Activated naive CD8-positive, alpha-beta T cell treated with anti-CD3 and anti-CD28 coated beads, Interleukin-2, amount 10 ng/mL, durations not matched to agents 7 days and 5 days (primary cell): ENCODE results near the gene HSPB7. TPM values are rescaled to one million over a fixed set of nuclear protein-coding genes. Genes with fewer than 3 reads are reported as not detected.
"Not testable (repeated sequence)": the region's sequence is repeated elsewhere in the genome, so short reads cannot be mapped to it uniquely, and the experiment has no call there.

ENCODE experiments used
- ATAC-seq: fragments of 150-1000 bp; cut with Tn5 transposase; one replicate; pipeline ENCODE4 v1.10.0; 2021; ENCODE audit warnings: low read depth, moderate library complexity
- POLR2A ChIA-PET: fragments of 350-600 bp; sonication (Branson Sonifier 250); formaldehyde crosslinking; loops from one replicate; lab custom pipeline; 2021; ENCODE audit warnings: antibody characterized with exemption; lab: Charles Lee
- DNase-seq: peaks from one replicate; pipeline ENCODE4 v3.0.0; 2021
- H3K27ac Mint-ChIP-seq: one replicate; pipeline ENCODE4 v1.8.0; 2022; ENCODE audit warnings: mild to moderate bottlenecking, mixed read lengths
- H3K27me3 Mint-ChIP-seq: one replicate; pipeline ENCODE4 v1.8.0; 2022; ENCODE audit warnings: mild to moderate bottlenecking, moderate library complexity, mixed read lengths
- H3K36me3 Mint-ChIP-seq: one replicate; pipeline ENCODE4 v1.8.0; 2021; ENCODE audit warnings: mild to moderate bottlenecking, mixed read lengths
- H3K4me1 Mint-ChIP-seq: one replicate; pipeline ENCODE4 v1.8.0; 2021; ENCODE audit warnings: mixed read lengths
- H3K4me3 Mint-ChIP-seq: one replicate; pipeline ENCODE4 v1.8.0; 2022; ENCODE audit warnings: mild to moderate bottlenecking, moderate library complexity, mixed read lengths
- H3K9me3 Mint-ChIP-seq: one replicate; pipeline ENCODE4 v1.8.0; 2021; ENCODE audit warnings: mixed read lengths
- total RNA-seq, 2 experiments: library from RNA; stranded (reverse); gene quantifications; one replicate each; pipeline ENCODE4 v1.2.3, GENCODE V29; 2021

The HSPB7 gene
- not detected for total RNA-seq

GRCh38 chr1:16017461-16018303 is at the start of gene HSPB7:
TSS of gene HSPB7 (minus strand) at chr1:16018043. CDS start at chr1:16017963, 80 bp downstream.
- H3K27me3 Mint-ChIP-seq = peaks cover 7% of the 10 kb centered on the region

GRCh38 chr1:16067127-16067768 is 49.4 kb upstream of the HSPB7 start:
- ATAC-seq (no peak), DNase-seq (no peak)
- H3K27ac Mint-ChIP-seq = peak overlapping the region; percentile 66
- H3K4me3 Mint-ChIP-seq = no peak overlapping the region
- POLR2A ChIA-PET = interaction anchor here (0.7 to 1.2 kb wide), 2 partner anchors 12 to 321 kb away, joined by 3 to 5 read pairs; no protein-coding TSS in a partner anchor
- H3K36me3 Mint-ChIP-seq = peaks cover 1% of the 10 kb centered on the region
- H3K4me1 Mint-ChIP-seq = peaks cover 59% of the 10 kb centered on the region
- H3K27me3 Mint-ChIP-seq = peaks cover 10% of the 10 kb centered on the region
- no peaks in the 10 kb centered on the region for H3K9me3 Mint-ChIP-seq

More at GRCh38 chr1:16017461-16018303, at the start of gene HSPB7:
- Mint-ChIP-seq H3K9me3 (no peaks in the 10 kb centered on the region), H3K36me3 (no peaks in the 10 kb centered on the region), H3K4me3 (no peak within 1 kb of the TSS), H3K27ac (no peak within 1 kb of the TSS), H3K4me1 (no peaks in the 10 kb centered on the region)
- POLR2A ChIA-PET = no interaction called here
- DNase-seq (no peak), ATAC-seq (no peak)

- peaks cover 5% of the 10 kb centered on the region for H3K27me3 Mint-ChIP-seq
- no peaks in the 10 kb centered on the region for H3K9me3 Mint-ChIP-seq
- no peak overlapping the region for H3K4me3 Mint-ChIP-seq
- DNase-seq (no peak), ATAC-seq (no peak)
- H3K27ac Mint-ChIP-seq = no peak overlapping the region
- peaks cover 52% of the 10 kb centered on the region for H3K4me1 Mint-ChIP-seq
- POLR2A ChIA-PET = interaction anchor here (0.8 kb wide), 1 partner anchor 91 kb away, joined by 3 read pairs; the partner anchor contains the start of gene ZBTB17
- H3K36me3 Mint-ChIP-seq = peaks cover 1% of the 10 kb centered on the region
Observed at GRCh38 chr1:16066245-16066644, 48.4 kb upstream of the HSPB7 start.

GRCh38 chr1:16065269-16065576 is 47.4 kb upstream of the HSPB7 start:
- ATAC-seq = no peak
- POLR2A ChIA-PET = no interaction called here
- Mint-ChIP-seq H3K4me3 (peak overlapping the region; percentile 67), H3K27me3 (peaks cover 9% of the 10 kb centered on the region), H3K27ac (peak overlapping the region; percentile 71), H3K9me3 (no peaks in the 10 kb centered on the region), H3K36me3 (peaks cover 1% of the 10 kb centered on the region), H3K4me1 (peaks cover 48% of the 10 kb centered on the region)
- no peak for DNase-seq

GRCh38 chr1:16064536-16065268 is 46.9 kb upstream of the HSPB7 start:
- H3K27me3 Mint-ChIP-seq = peaks cover 6% of the 10 kb centered on the region
- H3K4me3 Mint-ChIP-seq = peak overlapping the region; percentile 67
- POLR2A ChIA-PET = no interaction called here
- DNase-seq (no peak), ATAC-seq (peak; percentile 41)
- peaks cover 1% of the 10 kb centered on the region for H3K36me3 Mint-ChIP-seq
- peak overlapping the region; percentile 71 for H3K27ac Mint-ChIP-seq
- H3K9me3 Mint-ChIP-seq = no peaks in the 10 kb centered on the region
- peaks cover 43% of the 10 kb centered on the region for H3K4me1 Mint-ChIP-seq

- peak overlapping the region; percentile 67 for H3K4me3 Mint-ChIP-seq
- H3K9me3 Mint-ChIP-seq = no peaks in the 10 kb centered on the region
- peaks cover 42% of the 10 kb centered on the region for H3K4me1 Mint-ChIP-seq
- H3K27ac Mint-ChIP-seq = peak overlapping the region; percentile 71
- ATAC-seq (peak; percentile 38), DNase-seq (no peak)
- POLR2A ChIA-PET = no interaction called here
- H3K36me3 Mint-ChIP-seq = peaks cover 1% of the 10 kb centered on the region
- H3K27me3 Mint-ChIP-seq = peaks cover 6% of the 10 kb centered on the region
Observed at GRCh38 chr1:16063921-16064320, 46.1 kb upstream of the HSPB7 start.

- peak overlapping the region; percentile 71 for H3K27ac Mint-ChIP-seq
- peak overlapping the region; percentile 67 for H3K4me3 Mint-ChIP-seq
Observed at GRCh38 chr1:16063226-16063829, 45.5 kb upstream of the HSPB7 start.

GRCh38 chr1:16062687-16063075 is 44.8 kb upstream of the HSPB7 start:
- H3K36me3 Mint-ChIP-seq, POLR2A ChIA-PET, H3K4me3 Mint-ChIP-seq, H3K9me3 Mint-ChIP-seq, H3K27me3 Mint-ChIP-seq, DNase-seq, ATAC-seq, H3K27ac Mint-ChIP-seq: not testable (repeated sequence)
- H3K4me1 Mint-ChIP-seq = peaks cover 32% of the 10 kb centered on the region

More at GRCh38 chr1:16063226-16063829, 45.5 kb upstream of the HSPB7 start:
- no peak for ATAC-seq
- Mint-ChIP-seq H3K36me3 (peaks cover 1% of the 10 kb centered on the region), H3K9me3 (no peaks in the 10 kb centered on the region), H3K27me3 (peaks cover 6% of the 10 kb centered on the region), H3K4me1 (peaks cover 36% of the 10 kb centered on the region)
- POLR2A ChIA-PET = no interaction called here
- DNase-seq = no peak

- H3K27ac Mint-ChIP-seq, DNase-seq, H3K9me3 Mint-ChIP-seq, ATAC-seq, H3K27me3 Mint-ChIP-seq, H3K36me3 Mint-ChIP-seq, H3K4me3 Mint-ChIP-seq, POLR2A ChIA-PET: not testable (repeated sequence)
- H3K4me1 Mint-ChIP-seq = peaks cover 27% of the 10 kb centered on the region
Observed at GRCh38 chr1:16061989-16062686, 44.3 kb upstream of the HSPB7 start.

- H3K27me3 Mint-ChIP-seq = peaks cover 6% of the 10 kb centered on the region
- H3K4me3 Mint-ChIP-seq = no peak overlapping the region
- POLR2A ChIA-PET = no interaction called here
- no peak overlapping the region for H3K27ac Mint-ChIP-seq
- peaks cover 28% of the 10 kb centered on the region for H3K4me1 Mint-ChIP-seq
- no peaks in the 10 kb centered on the region for H3K9me3 Mint-ChIP-seq
- DNase-seq (no peak), ATAC-seq (no peak)
- peaks cover 1% of the 10 kb centered on the region for H3K36me3 Mint-ChIP-seq
Observed at GRCh38 chr1:16061266-16061665, 43.4 kb upstream of the HSPB7 start.

GRCh38 chr1:16058394-16059120 is 40.7 kb upstream of the HSPB7 start:
- H3K4me1 Mint-ChIP-seq = peaks cover 24% of the 10 kb centered on the region
- ATAC-seq, H3K27me3 Mint-ChIP-seq, POLR2A ChIA-PET, H3K4me3 Mint-ChIP-seq, H3K36me3 Mint-ChIP-seq, H3K9me3 Mint-ChIP-seq, DNase-seq, H3K27ac Mint-ChIP-seq: not testable (repeated sequence)

GRCh38 chr1:16057314-16057915 is 39.6 kb upstream of the HSPB7 start:
- H3K27me3 Mint-ChIP-seq, ATAC-seq, H3K9me3 Mint-ChIP-seq, H3K4me3 Mint-ChIP-seq, H3K36me3 Mint-ChIP-seq, DNase-seq: not testable (repeated sequence)
- POLR2A ChIA-PET = interaction anchor here (0.6 to 1.7 kb wide), 2 partner anchors 13 to 241 kb away, joined by 4 to 5 read pairs; no protein-coding TSS in a partner anchor
- Mint-ChIP-seq H3K27ac (peak overlapping the region; percentile 54), H3K4me1 (peaks cover 21% of the 10 kb centered on the region)
